Mesenteric fat pad (tissue), 1 donor: ENCODE data around the gene XIRP1. TPM values are rescaled to one million over a fixed set of nuclear protein-coding genes. Genes with fewer than 3 reads are reported as not detected.

Experiments used
- DNase-seq: peaks from one replicate; pipeline ENCODE4 v3.0.0-alpha.2; 2020; ENCODE audit warnings: low spot score
- total RNA-seq: library from RNA; stranded (reverse); fragmentation: NEBNext Ultra II Directional; extraction: Animal tissue kit (Norgen Biotek cat#: 25700); gene quantifications from one replicate; pipeline ENCODE4 v1.2.1, GENCODE V29; 2021
- donor health status: DM: yes; HTN: yes; CAD: no.

XIRP1 gene
- total RNA-seq, 1 donor from 2014 or later: 0.10 TPM

DNA sequence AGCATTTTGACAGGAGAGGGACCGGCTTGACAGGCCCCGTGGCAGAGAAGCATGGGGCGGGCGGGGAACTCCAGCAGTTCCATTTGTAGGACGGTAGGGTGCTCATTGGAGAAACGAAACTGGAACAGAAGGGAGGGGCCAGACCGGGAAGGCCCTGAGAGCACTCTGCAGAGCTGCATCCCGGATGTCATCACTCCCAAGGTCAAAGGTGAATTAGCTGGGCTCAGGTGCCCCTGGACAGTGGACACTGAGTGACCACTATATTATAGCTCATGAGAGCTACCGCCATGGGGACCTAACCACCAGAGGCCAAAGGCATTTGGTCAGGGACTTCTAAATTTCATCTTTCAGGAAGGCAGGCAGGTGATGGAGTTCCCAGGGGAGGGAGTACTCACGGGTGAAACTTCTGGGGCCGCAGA is 46.3 kb downstream of the XIRP1 start:
- DNase-seq: no peak

DNA sequence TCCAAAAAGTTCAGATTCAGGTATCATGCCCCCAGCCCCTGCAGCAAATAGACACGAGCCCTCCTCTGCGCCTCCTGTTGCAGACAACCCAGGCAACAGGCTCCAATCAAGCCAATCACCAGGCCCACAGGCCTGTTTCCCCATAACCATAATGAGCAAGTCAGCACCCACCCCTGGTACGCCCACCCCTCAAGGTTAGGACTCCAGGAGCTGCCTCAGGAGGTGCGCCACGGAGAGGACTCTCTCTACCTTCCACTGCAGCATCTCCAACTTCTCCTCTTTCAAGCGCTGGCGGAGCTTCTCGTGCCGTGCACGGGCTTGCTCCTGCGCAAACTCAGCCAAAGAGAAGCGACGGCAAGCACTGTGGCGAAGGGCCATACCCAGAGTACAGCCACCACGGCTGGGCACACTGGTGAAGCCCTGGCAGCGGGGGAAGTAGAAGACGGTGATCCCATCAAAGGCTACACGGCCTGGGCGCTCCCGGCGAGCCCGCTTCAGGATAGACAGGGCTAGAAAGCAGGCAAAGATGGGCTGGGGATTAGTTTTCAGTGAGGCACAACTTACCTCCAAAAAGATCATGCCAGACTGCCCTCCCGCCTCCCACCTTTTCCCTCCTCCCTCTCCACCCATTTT is 47.5 kb downstream of the XIRP1 start:
- DNase-seq: peak; percentile 68

DNA sequence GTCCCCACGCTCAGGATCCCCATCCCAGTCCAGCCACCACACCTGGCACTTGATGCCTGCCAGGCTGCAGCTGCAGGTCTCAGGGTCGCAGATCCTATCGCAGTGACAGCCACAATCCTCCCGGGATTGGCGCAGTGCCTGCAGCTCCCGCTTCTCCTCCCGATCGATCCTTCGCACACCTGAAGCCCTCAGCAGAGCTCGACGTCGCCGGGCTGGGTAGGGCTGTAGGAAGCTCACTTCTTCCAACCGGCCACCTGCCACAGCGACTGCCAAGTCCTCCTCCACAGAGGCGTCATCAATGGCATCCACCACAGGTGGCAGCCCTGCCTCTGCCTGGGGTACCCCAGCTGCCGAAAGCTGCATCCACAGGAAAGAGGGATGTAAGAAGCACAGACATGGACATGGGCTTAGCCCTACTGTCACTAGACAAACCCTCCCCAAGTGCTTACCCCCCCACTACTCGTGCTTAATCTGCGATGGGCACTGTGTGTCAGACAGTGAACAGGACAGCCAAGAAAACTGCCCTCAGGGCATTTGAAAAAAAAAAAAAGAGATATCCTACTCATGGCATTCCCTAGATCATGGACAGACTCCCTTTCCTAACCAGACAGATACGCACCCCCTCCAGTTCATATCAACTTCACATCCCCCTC is 48.2 kb downstream of the XIRP1 start:
- DNase-seq: peak; percentile 77

GRCh38 chr3:39143051-39143885 is 49.1 kb downstream of the XIRP1 start:
- peak; percentile 77 for DNase-seq

- DNase-seq: peak; percentile 87
Observed at GRCh38 chr3:39142067-39142466, 50.3 kb downstream of the XIRP1 start.

GRCh38 chr3:39141171-39141995 is 51.0 kb downstream of the XIRP1 start:
- DNase-seq: peak; percentile 91

GRCh38 chr3:39140341-39140971 is 51.9 kb downstream of the XIRP1 start:
- peak; percentile 68 for DNase-seq

- no peak for DNase-seq
Observed at GRCh38 chr3:39139442-39139841, 53.0 kb downstream of the XIRP1 start.

DNA sequence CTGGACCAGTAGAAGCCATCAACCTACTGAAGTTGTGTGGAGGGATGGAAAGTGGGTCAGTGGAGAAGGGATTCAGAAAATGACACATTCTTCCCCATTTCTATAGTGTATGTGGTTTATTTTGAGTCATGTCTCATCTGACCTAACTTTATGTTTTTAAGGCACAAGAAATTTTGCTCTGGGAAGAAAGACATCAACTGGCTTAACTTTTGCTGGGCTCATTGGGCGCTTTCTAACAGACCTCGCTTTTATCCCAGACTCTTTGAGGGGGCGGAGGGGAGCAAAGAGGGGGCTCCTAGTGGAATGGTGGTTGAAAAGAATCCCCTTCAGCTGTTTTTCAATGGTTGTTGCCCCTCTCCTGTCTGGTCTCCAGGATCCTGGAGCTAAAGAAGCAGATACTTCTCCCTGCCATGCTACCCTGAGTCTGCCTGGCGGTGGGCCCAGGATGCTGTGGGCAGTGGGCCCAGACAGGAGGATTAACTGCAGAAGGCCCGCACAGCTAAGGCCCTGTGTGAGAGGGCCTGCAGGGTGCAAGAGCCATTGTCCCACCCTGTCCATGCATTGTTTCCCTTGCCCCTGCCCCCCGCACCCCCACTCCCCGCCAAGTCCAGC is 53.5 kb downstream of the XIRP1 start:
- DNase-seq: peak; percentile 80

DNA sequence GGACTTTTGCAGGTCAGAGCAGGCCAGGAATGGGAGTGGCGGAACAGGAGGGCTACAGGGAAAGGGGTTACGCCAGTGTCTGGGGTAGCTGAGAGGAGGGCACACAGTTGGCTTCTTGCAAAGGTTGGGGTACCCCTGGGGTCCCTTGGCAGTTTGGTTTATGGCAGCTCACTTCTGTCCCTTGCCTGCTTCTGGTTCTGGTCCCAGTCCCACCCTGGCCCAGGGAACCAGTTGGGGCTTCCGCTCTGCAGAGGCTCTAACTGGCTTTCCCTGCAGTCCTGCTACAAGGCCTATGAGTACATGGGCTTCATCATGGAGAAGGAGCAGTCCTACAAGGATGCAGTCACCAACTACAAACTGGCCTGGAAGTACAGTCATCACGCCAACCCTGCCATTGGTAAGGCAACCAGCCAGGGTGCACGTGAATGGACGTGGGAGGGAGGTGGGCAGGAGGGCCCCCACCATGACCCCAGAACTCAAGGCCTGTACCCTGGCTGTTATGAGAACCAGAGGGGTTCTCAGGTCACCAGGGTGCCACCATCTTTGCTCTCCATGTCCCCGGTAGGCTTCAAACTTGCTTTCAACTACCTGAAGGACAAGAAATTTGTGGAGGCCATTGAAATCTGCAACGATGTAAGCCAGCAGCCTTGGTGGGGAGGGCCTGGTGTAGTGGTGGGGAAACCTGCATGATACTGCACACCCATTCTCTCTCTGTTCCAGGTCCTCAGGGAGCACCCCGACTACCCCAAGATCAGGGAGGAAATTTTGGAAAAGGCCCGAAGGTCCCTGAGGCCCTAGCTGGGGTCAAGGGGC is 54.2 kb downstream of the XIRP1 start:
- DNase-seq: peak; percentile 68

GRCh38 chr3:39137435-39137936 is 54.9 kb downstream of the XIRP1 start:
- DNase-seq: no peak

DNA sequence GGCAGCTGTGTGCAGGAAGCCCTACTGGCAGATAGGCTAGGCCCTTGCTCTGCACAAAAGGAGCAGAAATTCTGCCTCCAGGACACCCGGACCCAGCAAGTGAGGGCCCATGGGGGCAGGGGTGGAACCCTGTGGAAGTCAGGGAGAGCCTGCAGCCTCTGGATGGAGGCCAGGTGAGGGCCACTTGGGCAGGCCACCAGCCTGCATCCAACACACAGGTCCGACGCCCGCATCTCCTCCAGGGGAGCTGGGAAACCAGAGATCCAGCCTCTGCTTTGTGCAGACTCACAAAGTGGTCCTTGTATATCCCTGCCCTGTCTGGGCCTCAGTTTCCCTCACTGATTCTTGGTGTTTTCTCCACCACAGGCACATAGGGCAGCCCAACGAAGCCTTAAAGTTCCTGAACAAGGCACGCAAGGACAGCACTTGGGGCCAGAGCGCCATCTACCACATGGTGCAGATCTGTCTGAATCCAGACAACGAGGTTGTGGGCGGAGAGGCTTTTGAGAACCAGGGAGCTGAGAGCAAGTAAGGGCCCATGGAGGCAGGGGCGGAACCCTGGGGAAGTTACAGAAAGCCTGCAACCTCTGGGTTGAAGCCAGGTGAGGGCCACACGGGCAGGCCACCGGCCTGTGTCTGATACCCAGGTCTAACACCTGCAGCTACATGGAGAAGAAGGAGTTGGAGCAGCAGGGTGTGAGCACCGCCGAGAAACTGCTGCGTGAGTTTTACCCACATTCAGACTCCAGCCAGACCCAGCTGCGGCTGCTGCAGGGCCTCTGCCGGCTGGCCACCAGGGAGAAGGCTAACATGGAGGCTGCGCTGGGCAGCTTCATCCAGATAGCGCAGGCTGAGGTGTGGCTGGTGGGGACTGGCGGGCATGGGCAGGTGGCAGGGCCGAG is 55.6 kb downstream of the XIRP1 start:
- DNase-seq: peak; percentile 85

GRCh38 chr3:39135170-39135805 is 57.1 kb downstream of the XIRP1 start:
- DNase-seq: peak; percentile 87

DNA sequence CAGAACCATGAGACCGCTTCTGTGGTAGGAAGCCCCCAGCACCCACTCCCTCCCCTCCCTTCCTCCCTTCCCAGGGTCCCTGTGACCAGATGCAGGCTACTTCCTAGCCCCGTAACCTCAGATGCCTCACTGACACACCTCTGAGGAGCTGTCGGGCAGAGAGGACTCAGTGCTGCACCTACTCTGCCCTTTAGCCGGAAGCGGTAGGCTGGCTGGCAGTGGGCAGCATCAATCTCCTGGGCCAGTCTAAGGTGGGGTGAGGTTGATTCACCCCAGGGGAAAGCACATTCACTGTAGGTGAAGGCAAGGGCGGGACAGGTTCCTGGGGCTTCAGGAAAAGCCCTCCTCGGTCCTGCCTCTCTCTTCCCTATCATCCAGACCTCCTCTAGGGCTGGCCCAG is 58.1 kb downstream of the XIRP1 start:
- peak; percentile 60 for DNase-seq

DNA sequence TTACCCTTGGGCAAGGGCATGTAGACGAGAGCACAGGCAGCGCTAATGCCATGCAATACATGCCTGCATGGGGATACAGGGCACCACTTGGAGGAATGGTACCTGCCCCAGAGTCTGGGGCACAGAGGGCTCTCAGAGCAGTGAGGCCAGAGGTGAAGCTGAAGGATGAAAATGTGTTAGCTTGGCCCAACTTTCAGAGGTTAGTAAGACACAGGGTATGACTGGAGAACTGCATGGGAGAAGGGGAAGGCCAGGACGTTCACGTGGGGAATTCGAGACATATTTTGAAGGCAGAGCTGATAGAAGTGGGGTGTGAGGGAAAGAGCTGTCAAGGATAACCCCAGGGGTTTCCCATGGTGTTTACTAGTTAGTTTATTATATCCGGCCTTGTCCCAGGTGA is 58.6 kb downstream of the XIRP1 start:
- peak; percentile 62 for DNase-seq
